Esophagus muscularis mucosa (tissue), 3 donors: ENCODE measurements around the gene RAD51B.

ENCODE experiments used
- CTCF ChIP-seq, 3 experiments: fragments of 200-600 bp in 2 of 3; fragments of 450-650 bp in 1 of 3; sonication (generic) in 2 of 3; IDR thresholded peaks; one replicate each; pipeline ENCODE4 v1.5.1; 2017 to 2019; ENCODE audit warnings: antibody characterized with exemption in 3 of 3, mild to moderate bottlenecking in 2 of 3, moderate library complexity in 1 of 3
- POLR2A ChIP-seq: fragments of 450-650 bp; IDR thresholded peaks from one replicate; pipeline ENCODE4 v1.6.1; 2017; ENCODE audit warnings: antibody characterized with exemption, moderate library complexity, mild to moderate bottlenecking, low read depth

GRCh38 chr14:68346556-68347343 is 527.2 kb downstream of the RAD51B start:
- TF ChIP-seq CTCF (IDR thresholded peaks at IDR 0.05), result no peak
- TF ChIP-seq POLR2A, result no peak
